ENCODE data around the gene DUSP8.

Gene DUSP8

DNA sequence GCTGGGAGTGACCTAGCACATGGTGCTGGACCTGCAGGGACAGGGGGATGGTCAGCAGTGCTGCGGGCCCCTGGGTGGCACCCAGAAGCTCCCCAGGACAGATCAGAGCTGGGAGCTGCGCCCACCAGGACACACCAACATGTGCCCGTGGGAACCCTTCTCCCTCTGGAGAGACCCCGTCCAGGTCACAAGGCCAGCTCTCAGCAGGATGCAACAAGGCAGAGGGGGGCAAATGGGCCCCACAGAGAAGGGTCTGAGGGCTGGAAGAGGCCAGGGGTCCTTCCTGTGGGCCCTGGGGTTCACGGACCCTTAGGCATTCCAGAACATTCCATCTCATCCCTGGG, 6.2 kb downstream of the DUSP8 start:
- DNase-seq (ENCODE audit: low read depth) = no peak

DNA sequence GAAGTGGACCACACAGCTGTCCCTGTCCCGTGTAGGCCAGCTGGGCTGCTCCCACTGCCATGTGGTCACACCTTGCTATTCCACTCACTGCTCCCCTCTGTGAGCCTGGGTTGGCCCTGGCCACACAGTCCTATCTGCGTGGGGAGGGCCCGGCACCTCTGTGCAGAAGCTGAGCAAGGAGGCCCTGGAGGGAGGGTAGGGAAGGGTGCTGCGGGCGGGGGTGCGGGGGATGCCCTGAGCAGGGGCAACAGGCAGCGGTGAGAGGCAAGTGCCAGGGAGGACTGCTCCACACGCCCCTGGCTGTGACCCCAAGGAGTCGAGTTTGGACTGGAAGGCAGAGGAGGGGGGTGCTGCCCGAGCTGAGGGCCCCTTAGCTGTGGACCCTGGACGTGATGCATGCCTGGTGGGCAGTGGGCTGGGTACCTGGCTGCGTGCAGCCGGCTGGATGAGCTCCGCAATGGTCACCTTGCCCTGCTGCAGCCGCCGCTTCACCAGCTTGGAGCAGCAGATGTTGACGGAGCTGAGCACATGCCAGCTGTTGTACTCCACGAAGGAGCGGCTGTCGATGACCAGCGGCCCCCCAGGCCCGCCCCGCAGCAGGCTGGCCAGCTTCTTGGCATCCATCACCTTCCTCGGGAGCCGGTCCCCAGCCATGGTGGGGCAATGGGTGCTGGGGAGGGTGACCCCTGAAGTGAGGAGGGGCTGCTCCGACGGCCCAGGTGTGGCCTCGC, 6.7 kb downstream of the DUSP8 start:
- DNase-seq (ENCODE audit: low read depth) = no peak

DNA sequence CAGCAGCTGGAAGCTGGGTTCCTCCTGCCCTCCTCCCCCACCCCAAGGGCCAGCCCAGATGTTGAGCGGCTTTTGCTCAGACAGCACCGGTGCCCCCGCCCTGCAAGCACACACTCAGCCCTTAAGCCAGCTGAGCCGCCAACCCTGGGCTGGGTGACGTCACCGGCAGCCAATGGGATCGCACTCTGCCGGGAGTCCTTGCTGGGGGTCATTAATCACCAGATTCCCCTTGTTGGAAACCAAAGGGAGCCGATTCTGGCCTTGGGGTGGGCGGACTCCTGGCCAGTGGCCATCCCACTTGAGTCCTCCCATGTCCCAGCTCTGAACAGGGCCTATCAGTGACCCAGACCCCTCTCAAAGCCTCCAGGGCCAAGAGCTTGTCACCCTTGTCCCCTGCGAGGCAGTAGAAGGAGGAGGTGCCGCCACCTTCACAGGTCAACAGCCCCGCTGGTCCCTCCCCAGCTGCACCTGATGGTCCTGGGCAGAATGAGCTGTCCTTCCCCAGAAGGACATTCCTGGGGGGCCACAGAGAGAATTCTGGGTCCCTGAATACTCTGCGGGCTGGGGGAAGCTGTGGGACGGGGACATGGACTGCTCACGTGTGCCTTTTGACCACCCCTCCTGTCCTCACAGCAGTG, 7.4 kb downstream of the DUSP8 start:
- DNase-seq (ENCODE audit: low read depth) = no peak

DNA sequence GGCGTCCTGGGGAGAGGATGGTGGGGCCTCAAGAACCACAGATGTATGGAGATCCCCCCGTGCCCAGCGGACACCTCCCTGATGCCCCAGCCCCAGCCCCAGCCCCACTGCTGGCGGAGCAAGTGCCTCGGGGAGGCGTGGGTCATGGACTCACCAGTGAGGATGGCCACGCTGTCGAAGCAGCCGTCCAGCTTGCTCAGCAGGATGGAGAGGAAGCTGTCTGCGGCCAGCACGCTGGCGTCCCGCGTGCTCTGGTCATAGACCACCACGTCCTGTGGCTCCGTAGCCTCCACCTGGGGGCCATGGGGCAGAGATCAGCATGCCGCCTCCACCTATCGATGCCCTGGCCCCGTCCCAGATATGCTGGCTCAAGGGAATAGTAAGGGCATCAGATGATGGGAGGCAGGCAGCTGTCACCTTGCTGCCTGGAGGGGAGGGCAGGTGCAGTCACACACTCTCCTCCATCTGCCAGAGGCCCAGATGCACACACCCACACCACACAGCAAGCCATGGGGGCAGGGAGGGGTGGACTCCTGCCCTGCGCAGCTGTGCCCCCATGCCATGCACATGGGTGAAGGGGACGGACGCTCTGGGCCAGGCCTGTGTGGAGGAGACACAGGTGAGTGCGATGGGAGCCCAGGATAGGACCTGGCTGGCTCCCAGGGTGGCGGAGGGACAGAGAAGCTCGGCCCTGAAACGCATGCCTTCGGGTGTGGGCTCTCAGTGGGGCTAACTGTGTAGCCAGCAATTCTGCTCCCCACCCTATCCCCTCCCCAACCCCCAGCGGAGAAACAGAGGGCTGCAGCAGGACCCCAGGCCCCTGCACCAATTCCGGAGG, 8.2 kb downstream of the DUSP8 start:
- DNase-seq (ENCODE audit: low read depth) = no peak

DNA sequence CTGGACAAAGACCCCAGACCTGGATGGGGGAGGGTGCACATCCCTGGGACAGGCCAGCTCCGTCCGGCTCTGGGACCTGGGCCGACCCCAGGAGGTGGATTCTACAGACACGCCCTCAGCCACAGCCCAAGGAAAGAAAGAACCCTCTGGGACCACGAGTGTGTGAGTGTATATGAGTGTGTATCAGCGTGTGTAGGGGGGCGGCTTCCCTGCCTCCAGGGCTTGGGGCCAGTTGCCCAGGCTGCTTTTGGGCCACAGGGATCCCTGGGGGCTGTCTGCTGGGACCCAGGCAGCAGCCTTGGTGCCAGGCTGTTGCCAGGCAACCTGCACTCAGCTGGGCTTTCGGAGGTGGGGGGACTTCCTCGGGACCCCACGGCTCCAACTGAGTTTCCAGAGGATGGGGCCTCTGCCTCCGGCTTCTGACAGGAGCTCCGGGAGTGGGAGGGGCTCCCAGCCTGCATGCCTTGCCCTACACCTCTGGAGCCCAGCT, 8.9 kb downstream of the DUSP8 start:
- no peak for DNase-seq (ENCODE audit: low read depth)

DNA sequence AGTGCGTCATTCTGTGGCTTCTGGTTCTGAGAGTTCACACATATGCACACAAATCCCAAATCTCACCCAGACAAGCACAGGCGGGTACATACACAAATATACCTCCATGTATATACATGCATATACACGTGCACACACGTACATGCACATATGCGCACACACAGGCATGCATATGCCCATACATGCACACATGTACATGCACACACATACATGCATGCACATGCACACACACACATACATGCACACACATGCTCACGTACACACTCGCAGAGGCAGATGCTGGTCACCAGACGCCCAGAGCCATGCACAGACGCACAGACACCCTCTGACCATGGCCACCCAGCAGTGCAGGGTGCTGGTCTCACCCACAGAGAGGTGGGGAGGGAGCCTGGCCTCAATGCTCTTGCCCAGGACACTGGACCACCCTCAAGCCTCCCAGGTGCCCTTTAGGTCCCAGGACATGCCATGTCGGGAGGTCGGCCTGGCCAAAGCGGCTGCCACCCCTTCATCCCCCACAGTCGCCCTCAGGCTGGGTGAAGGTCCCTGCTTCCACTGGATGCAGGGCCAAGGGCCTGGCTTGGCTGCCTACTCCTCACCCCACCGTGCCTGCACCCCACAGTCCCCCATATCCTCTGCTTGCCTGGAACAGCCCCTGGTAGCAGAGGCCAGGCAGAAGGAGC, 9.5 kb downstream of the DUSP8 start:
- no peak for DNase-seq (ENCODE audit: low read depth)

DNA sequence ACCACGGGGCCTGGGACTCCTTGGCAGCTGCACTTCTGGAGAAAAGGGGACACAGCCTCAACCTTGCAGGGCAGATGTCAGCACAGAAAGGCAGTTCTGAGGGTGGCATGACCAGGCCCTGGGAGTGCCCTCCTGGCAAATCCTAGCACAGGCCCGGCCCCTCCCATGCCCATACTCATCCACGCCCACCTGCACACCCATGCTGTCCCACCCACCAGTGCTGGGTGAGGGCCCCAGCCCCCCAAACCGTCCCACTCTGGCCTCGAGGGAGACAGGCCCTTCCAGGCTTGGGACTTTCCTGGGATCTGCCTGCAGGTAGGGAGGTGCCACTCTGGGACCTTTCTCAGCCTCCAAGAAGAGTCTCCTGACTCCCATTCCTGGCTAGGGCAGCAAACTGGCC, 10.1 kb downstream of the DUSP8 start:
- no peak for DNase-seq (ENCODE audit: low read depth)

DNA sequence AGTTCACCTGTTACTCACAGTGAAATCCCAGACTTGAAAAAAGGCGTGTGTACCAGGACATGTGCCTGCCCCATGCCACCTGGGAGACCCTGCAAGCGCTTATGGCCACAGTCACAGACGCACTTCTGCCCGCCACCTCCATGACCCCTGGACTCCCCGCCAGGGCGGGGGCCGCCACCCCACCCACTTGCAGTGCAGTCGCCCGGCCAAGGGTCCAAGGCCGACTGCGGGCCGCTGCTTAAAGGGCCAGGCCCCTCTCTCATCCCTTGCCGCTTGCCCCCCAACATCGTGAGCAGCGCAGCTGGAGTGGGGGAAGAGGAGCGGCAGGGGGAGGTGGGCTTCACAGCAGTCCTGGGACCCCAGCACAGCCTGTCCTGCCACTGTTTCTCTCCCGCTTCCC, 10.8 kb downstream of the DUSP8 start:
- no peak for DNase-seq (ENCODE audit: low read depth)

DNA sequence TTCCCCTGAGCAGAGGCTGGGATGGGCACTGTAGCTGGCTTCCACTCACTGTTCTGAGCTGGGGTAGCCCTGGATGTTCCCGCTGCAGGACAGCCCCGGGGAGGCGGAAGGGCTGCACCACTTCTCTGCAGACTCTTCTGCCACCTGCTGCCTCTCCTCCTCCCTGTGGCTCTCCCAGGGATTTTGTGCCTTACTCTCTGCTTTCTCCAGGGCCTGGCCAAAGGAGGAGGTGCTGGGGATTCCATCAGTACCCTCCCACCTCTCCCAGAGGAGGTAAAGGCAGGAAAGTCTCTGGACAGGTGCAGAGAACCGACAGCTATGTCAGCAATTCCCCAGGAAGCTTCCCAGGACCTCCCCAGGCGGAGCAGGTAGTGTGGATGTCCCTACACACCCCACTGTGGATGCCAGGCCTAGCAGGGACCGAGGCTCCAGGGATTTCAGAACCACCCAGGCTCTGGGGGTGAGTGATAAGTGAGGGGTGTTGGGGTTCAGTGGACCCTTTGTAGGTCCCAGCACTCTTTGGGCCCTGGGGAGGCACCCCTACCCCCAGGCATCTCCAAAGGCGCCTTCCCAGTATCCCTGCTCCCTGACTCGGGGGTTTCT, 11.3 kb downstream of the DUSP8 start:
- DNase-seq (ENCODE audit: low read depth) = no peak

DNA sequence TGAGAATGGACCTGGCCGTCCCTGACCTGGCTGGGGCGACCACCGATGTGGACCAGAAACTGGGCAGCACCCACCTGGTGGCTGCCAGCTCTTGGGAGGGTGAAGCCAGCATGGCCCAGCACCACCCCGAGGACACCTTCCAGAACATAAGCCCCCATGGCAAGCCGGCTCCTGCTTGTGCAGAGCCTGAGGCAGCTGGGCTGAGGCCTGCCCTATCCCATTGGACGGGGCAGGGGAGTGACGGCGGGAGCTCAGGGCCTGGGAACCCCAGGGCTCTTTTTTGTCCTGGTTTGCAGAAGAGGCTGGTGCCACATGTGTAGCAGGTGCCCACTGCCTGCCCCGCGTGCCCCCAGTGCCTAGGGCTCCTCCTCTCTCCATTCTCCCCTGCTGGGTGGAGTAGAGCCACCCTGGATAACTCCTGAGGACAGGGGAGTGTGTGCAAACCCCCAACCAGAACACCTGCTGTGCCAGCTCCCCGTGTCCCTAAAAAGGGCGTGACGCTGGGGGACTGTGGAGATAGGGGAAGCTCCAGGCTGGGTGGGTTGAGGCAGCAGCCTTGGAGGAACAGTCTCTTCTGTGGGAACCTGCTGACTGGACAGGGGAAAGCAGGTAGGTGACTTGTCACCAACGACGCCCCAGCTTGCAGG, 11.9 kb downstream of the DUSP8 start:
- DNase-seq (ENCODE audit: low read depth) = no peak

DNA sequence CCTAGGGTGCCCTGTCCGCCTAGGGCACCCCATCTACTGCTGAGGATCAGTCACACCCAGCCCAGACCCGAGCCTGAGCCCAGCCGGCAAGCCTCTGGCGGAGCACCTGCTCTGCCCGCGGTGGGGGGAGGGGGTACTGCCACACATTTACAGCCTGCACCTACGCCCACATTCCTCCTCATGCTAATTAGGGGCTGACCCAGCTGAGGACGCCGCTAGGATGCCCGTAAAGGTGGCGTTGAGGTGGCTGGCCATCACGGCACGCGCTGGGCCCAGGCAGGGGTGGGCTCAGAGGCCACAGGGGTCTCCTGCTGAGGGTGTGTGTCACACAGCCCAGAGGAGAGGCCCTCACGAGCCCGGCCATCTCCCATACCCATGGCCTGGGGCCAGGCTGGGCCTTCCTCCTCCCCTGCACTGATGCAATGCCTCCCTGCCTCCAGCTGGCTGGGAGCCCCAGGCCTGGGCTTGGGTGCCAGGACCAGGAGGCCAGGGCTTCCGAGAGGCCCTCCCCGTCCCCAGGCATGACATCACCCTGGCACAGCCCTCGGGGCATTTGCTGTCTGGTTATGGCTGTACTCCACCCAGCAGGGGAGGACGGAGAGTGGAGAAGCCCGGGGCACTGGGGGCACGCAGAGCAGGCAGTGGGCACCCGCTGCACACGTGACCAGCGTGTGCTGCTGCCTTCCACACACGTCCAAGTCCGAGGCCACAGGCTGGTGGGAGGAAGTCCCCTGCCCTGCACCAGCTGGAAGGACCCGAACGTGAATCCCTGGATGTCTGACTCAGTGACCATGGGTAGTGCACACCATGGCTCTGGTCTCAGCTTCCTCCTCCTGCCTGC, 12.7 kb downstream of the DUSP8 start:
- no peak for DNase-seq (ENCODE audit: low read depth)

DNA sequence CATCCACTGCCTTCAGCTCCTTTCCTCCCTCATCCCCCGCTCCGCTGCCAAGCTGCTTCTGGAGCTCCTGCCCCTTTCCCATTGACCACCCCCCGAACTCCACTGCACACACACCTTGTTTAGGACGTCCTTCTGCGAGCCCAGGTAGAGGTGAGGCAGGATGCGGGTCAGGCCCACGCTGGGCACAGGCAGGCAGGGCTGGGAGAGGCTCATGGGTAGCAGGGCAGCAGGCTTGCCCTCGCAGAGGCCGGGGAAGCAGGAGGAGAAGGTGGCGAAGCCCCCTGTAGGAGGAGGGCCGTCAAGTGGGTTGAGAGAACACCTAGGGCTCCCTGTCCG, 13.3 kb downstream of the DUSP8 start:
- DNase-seq (ENCODE audit: low read depth) = no peak

DNA sequence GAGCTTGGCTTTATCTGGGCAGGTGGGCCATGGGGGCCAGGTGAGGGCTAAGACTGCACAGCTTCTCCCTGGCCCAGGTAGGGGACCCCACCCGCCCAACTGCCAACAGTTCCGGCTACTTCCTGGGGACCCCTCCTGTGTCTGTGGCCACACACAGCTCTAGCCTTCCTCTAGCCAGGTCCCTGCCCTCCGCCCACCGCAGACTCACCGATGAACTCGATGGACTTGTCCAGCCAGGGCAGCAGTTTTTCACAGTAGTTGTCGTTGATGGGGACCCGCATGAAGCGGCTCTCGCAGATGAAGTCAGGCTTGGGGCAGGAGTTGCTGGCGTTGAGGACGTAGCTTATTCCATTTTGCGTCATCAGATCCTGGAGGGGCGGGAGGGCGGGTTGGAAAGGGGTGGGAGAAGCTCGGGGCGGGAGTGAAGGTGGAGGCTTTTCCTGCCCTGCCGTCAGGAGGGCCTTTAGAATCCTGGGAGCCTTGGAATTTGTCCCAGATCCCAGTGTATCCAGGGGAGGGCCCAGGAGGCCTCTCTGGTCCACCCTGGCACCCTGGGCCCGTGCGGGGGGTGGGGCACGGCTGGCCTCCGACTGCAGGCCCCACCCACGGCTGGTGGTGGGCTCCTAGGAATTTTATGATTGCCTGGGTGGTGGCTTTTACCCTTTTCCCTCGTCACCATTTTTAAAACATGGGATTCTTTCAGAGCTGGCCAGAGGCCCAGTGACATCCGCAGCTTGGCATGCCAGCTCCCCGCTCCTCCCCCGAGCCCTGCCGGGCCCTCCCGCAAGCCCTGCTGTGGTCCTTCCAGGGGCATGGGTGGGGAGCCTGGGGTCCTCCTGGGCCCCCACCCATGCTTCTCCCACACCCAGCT, 13.9 kb downstream of the DUSP8 start:
- no peak for DNase-seq (ENCODE audit: low read depth)

DNA sequence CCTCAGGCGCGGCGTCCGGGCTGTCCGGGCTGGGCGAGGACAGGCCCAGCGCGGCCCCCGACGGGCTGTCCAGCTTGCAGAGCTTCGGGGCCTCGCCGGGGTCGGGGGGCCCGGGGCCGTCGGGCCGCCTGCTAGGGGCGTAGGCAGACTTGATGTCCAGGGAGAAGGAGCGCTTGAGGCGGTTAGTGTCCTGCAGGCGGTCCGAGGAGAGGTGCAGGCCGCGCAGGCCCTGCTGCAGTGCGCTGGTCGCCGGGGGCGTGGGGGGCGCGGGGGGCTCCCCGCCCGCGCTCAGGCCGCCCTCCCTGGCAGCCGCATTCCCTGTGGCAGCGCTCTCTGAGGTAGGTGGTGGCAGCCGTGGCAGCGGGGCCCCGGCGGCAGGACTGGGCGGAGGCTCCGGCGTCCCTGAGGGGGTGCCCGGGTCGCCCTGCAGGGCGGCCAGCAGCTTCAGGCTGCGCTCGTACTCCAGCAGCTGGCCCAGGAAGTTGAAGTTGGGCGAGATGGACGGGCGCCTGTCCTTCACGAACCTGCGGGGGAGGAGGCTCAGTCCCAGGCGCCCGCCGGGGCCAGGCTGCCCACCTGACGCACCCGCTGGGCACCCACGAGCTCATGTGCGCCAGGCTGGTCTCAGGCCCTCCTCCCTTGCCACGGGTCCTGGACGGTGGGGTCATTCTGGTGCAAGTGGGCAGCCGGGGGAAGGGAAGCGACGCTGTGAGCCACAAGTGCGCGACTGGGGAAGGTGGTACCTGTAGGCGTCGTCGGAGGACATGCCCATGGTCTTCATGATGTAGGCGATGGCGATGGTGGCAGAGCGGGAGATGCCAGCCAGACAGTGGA, 14.8 kb downstream of the DUSP8 start:
- no peak for DNase-seq (ENCODE audit: low read depth)

DNA sequence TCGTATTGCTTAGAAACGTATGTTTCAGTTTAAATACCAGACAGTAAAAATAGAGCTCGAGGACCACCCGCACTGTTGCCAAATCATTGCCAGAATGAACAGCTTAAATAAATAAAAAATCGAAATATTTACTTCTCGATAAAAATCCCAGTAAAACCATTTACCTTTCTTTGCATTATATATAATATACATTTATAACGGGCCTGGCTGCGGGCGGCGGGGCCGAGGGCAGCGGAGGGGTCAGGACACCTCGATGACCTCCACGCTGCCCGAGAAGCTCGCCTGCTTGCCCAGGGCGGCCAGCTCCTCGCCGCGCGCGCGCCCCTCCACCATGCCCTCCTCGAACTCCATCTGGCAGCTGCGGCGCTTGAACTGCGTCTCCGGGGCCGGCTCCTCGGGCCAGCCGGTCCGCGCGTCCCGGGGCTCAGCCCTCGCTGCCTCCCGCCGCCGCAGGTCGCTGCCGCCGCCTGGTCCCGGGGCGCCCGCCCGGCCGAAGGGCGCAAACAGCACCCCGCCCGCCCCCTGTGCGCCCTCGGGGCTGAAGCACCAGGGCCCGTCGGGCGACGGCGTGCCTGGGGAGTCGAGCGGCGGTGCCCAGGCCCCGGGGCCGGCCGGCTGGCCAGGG, 15.7 kb downstream of the DUSP8 start:
- DNase-seq (ENCODE audit: low read depth) = no peak

DNA sequence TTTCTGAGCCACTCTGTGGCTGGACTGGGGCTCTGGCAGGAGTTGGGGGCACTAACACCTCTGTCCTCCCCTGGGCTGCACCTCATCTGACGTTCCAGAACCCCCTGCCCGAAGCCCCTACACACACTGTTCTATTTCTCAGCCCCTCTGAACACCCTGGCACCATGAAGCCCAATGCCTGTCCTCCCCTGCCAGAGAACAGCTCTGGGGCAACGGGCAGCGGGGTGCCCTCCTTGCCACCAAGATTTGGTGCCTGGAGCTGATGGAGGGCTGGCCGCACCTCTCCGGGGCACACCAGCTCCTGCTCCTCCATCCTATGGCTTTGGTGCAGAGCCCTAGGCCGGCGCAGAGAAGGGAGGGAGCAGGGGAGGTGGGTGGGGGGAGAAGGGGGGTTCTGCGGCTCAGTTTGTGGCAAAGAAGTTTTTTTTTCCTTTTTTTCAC, 16.3 kb downstream of the DUSP8 start:
- DNase-seq (ENCODE audit: low read depth) = no peak

DNA sequence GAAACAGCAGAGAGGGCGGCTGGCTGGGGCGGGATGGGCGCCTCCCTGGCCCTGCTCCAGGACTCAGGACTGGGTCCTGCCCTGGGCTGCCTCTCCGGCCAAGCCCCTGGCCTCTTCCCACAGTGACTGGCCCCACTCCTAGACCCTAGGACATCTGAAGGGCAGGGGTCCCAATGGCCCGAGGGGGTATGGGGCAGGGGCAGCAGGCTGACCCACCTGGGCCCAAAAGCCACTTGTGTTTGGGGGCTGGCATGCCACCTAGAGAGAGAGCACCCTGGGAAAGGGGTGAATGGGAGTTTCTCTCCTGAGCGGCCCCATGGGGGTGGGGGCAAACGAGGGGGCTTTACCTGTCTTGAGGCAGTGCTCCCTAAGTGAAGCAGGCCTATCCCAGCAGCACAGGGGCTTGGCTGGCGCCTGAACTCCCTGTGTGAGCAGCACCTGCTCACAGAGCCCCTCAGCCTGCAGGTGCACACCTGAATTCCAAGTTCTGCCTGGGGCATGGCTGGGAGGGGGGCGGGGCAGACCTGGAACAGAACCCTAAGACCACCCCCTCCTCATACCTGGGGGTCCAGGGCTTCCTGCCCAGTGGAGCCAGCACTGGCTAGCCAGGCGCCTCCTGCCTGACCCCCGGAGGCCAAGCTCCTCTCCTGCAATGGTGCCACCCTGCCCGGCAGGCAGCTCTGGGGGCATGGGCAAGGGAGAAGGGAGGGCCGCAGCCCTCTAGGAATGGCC, 16.9 kb downstream of the DUSP8 start:
- DNase-seq (ENCODE audit: low read depth) = no peak

Data from CMK (cell line).